ENCODE results near the gene TRPM5. TPM values are rescaled to one million over a fixed set of nuclear protein-coding genes. Genes with fewer than 3 reads are reported as not detected.

TRPM5 gene
- polyA plus RNA-seq, 1 donor (not counting 4 experiments of a cell fraction or from before 2014, with no cell fraction given): not detected

- Histone ChIP-seq H3K27ac (ENCODE audit: control insufficient read depth, insufficient read depth, low read length) (no peak overlapping the region), H3K79me2 (ENCODE audit: control insufficient read depth, insufficient read depth, low read length) (no peaks in the 10 kb centered on the region), H3K36me3 (ENCODE audit: control insufficient read depth in 2 of 2, extremely low read depth in 1 of 2, insufficient read depth in 2 of 2, low read length in 2 of 2) (no peaks in the 10 kb centered on the region), H2AFZ (ENCODE audit: control insufficient read depth, low read length) (no peak overlapping the region), H3K9ac (ENCODE audit: control insufficient read depth, extremely low read depth, insufficient read depth, low read length) (no peak overlapping the region), H4K20me1 (ENCODE audit: control insufficient read depth, extremely low read depth, insufficient read depth, low read length) (no peaks in the 10 kb centered on the region), H3K4me3 (ENCODE audit: control insufficient read depth in 2 of 3, extremely low read depth in 1 of 3, insufficient read depth in 2 of 3, low read depth in 1 of 3, low read length in 3 of 3) (no peak overlapping the region), H3K9me1 (ENCODE audit: control insufficient read depth, extremely low read depth, insufficient read depth, low read length) (no peaks in the 10 kb centered on the region), H3K27me3 (ENCODE audit: control insufficient read depth, extremely low read depth, insufficient read depth, low read length) (no peaks in the 10 kb centered on the region), H3K9me3 (ENCODE audit: control insufficient read depth, low read depth, low read length) (no peaks in the 10 kb centered on the region), H3K4me1 (ENCODE audit: control insufficient read depth, extremely low read depth, insufficient read depth, low read length) (no peaks in the 10 kb centered on the region), H3K4me2 (ENCODE audit: control insufficient read depth, extremely low read depth, insufficient read depth, low read depth, low read length) (no peak overlapping the region)
- dilution Hi-C loops (cut with MboI; ENCODE audit: extremely low pct_ligation_motif_present, low sequenced_read_pairs): no loop called here
- no peak for DNase-seq (ENCODE audit: low read depth, low spot score)
- no peak for FAIRE-seq
- TF ChIP-seq CTCF (optimal IDR thresholded peaks at IDR 0.05 in 1 of 3, IDR thresholded peaks at IDR 0.05 in 1 of 3, conservative IDR thresholded peaks at IDR 0.05 in 1 of 3; ENCODE audit: extremely low read depth in 1 of 3, insufficient read depth in 2 of 3, low read length in 3 of 3) (peak in 1 of 3 experiments; percentile 4), EZH2 (IDR thresholded peaks at IDR 0.05; ENCODE audit: low read length) (no peak)
These were observed 28.5 kb downstream of the TRPM5 start for GRCh38 chr11:2415601-2416380.

- Histone ChIP-seq H3K9me3 (ENCODE audit: control insufficient read depth, low read depth, low read length) (no peaks in the 10 kb centered on the region), H3K4me1 (ENCODE audit: control insufficient read depth, extremely low read depth, insufficient read depth, low read length) (no peaks in the 10 kb centered on the region), H3K36me3 (ENCODE audit: control insufficient read depth in 2 of 2, extremely low read depth in 1 of 2, insufficient read depth in 2 of 2, low read length in 2 of 2) (no peaks in the 10 kb centered on the region), H4K20me1 (ENCODE audit: control insufficient read depth, extremely low read depth, insufficient read depth, low read length) (no peaks in the 10 kb centered on the region), H3K79me2 (ENCODE audit: control insufficient read depth, insufficient read depth, low read length) (no peaks in the 10 kb centered on the region), H3K4me2 (ENCODE audit: control insufficient read depth, extremely low read depth, insufficient read depth, low read depth, low read length) (no peak overlapping the region), H2AFZ (ENCODE audit: control insufficient read depth, low read length) (no peak overlapping the region), H3K27me3 (ENCODE audit: control insufficient read depth, extremely low read depth, insufficient read depth, low read length) (no peaks in the 10 kb centered on the region), H3K4me3 (ENCODE audit: control insufficient read depth in 2 of 3, extremely low read depth in 1 of 3, insufficient read depth in 2 of 3, low read depth in 1 of 3, low read length in 3 of 3) (no peak overlapping the region), H3K27ac (ENCODE audit: control insufficient read depth, insufficient read depth, low read length) (no peak overlapping the region), H3K9ac (ENCODE audit: control insufficient read depth, extremely low read depth, insufficient read depth, low read length) (no peak overlapping the region), H3K9me1 (ENCODE audit: control insufficient read depth, extremely low read depth, insufficient read depth, low read length) (no peaks in the 10 kb centered on the region)
- dilution Hi-C loops (cut with MboI; ENCODE audit: extremely low pct_ligation_motif_present, low sequenced_read_pairs): no loop called here
- no peak for FAIRE-seq
- DNase-seq (ENCODE audit: low read depth, low spot score): no peak
- TF ChIP-seq EZH2 (IDR thresholded peaks at IDR 0.05; ENCODE audit: low read length) (no peak), CTCF (optimal IDR thresholded peaks at IDR 0.05 in 1 of 3, IDR thresholded peaks at IDR 0.05 in 1 of 3, conservative IDR thresholded peaks at IDR 0.05 in 1 of 3; ENCODE audit: extremely low read depth in 1 of 3, insufficient read depth in 2 of 3, low read length in 3 of 3) (no peak)
These were observed 29.1 kb downstream of the TRPM5 start for GRCh38 chr11:2415171-2415570.
